ENCODE data around the gene INHBE.
"Not testable (repeated sequence)": the region's sequence is repeated elsewhere in the genome, so short reads cannot be mapped to it uniquely, and the experiment has no call there.

INHBE gene

DNA sequence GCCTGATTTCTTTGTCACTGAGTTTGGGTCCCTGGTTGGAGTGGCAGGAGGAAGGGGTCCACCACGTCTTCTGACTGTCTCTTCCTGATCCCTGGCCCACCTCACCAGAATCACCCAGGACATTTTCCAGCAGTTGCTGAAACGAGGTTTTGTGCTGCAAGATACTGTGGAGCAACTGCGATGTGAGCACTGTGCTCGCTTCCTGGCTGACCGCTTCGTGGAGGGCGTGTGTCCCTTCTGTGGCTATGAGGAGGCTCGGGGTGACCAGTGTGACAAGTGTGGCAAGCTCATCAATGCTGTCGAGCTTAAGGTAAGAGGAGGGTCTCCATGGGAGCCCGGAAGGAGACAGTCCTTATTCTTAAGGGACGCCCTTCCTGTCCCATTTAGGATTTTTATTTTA is 45.1 kb downstream of the INHBE start:
- DNase-seq, result no peak

DNA sequence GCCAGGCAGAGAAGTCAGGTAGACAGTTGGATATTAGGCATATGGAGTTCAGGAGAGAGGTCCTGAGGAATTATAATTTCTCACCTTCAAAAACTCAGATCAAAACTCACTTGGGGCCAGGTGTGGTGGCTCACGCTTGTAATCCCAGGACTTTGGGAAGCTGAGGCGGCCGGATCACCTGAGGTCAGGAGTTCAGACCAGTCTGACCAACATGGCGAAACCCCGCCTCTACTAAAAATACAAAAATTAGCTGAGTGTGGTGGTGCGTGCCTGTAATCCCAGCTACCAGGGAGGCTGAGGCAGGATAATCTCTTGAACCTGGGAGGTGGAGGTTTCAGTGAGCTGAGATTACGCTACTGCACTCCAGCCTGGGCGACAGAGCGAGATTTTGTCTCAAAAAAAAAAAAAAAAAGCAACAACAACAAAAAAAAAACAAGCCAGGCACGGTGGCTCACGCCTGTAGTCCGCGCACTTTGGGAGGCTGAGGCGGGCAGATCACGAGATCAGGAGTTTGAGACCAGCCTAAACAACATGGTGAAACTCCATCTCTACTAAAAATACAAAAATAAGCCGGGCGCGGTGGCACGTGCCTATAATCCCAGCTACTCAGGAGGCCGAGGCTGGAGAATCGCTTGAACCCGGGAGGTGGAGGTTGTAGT is 47.3 kb downstream of the INHBE start:
- not testable (repeated sequence) for DNase-seq

DNA sequence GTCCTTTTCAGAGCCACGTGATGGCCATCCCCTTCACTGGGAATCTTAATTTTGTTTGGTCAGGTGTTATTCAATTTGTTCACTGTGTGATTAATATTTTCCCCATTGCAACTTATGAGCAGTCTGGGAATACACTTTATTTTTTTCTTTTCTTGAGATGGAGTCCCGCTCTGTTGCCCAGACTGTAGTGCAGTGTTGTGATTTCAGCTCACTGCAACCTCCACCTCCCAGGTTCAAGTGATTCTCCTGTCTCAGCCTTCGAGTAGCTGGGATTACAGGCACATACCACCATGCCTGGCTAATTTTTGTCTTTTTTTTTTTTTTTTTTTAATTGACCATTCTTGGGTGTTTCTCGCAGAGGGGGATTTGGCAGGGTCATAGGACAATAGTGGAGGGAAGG is 51.4 kb downstream of the INHBE start:
- DNase-seq, result not testable (repeated sequence)

Measured in SW 1271 (cell line).